SK-MEL-5 (cell line): ENCODE results near the gene CEP76. TPM values are rescaled to one million over a fixed set of nuclear protein-coding genes. Genes with fewer than 3 reads are reported as not detected.
"Not testable (repeated sequence)": the region's sequence is repeated elsewhere in the genome, so short reads cannot be mapped to it uniquely, and the experiment has no call there.

Experiments used
- DNase-seq: peaks from one replicate; pipeline ENCODE4 v3.0.0-alpha.2; 2016; ENCODE audit warnings: low read depth, low spot score
- in situ Hi-C: cut with HindIII; loops from 2 replicates; pipeline ENCODE4 v1.10.0; 2016; ENCODE audit warnings: low sequenced_read_pairs, high pct_unique_total_duplicates, low pct_unique_long_range_greater_than_20kb
- total RNA-seq: library from RNA; depleted of rRNA; stranded (reverse); fragments of >200 nt; shearing (Covaris generic); gene quantifications from 2 replicates; pipeline ENCODE4 v1.2.3, GENCODE V29; 2014

The CEP76 gene
- total RNA-seq, 1 experiment from 2014 or later: 12.6 TPM

DNA sequence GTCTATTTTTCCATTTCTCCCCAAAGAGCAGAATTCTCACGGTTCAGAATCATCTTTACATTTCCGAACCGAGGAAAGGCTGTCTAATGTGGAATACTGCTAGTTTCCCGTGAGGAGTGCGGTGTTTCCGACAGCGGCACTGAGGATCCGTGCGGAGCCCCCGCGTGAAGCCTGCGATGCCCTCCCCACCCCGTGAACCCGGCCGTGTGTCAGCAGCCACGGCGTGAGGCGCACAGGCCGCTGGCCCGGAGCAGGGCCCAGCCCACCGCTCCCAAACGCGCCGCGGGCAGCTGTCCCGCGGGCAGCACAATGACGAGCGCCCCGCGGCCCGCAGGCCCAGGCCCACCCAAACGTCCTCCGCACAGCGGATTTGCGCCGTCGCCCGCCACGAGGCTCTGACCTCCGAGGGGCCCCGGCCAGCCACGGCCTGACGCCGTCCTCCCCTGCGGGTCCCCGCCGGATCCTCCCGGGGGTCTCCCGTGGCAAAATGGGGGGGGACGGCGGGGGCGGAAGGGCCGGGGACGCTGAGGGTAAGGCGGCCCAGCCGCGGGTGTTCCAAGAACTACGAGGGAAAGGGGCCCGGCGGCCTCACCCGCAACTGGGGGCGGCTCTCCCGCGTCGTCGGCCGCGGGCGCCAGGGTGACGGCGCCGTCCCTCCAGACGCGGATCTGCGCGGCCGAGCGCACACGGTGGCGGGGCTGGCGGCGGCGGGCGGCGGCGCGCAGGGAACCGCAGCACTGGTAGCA lies 45.4 kb downstream of the CEP76 start:
- no peak for DNase-seq
- in situ Hi-C loops: no loop called here

DNA sequence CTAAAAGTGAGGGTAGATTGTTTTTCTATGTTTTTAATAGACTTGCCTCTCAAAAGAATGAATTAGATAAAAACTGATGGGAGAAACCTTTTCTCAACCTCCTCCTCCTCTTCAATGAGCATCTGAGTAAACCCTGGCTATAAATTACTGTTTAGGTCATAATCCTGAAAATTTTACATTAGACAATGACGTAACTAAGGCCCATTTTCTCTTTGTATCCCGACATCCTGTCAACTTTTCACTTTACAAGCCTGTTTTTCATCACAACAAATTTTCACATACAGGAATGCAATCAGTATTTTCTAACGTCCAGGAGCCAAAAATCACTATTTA lies 46.0 kb downstream of the CEP76 start:
- no peak for DNase-seq
- in situ Hi-C loops: no loop called here

DNA sequence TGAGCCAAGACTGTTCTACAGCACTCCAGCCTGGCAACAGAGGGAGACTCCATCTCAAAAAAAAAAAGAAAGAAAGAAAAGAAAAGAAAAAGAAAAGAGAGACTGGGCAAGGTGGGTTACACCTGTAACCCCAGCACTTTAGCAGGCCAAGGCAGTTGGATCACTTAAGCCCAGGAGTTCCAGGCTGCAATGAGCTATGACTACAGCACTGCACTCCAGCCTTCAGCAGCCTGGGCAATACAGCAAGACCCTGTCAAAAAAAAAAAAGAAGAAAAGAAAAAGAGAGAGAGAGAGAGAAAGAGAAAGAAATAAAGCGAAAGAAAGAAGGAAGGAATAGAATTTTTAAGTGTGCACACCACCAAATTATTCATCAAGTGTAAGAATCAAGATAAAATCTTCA lies 47.6 kb downstream of the CEP76 start:
- in situ Hi-C loops: no loop called here
- DNase-seq: no peak

DNA sequence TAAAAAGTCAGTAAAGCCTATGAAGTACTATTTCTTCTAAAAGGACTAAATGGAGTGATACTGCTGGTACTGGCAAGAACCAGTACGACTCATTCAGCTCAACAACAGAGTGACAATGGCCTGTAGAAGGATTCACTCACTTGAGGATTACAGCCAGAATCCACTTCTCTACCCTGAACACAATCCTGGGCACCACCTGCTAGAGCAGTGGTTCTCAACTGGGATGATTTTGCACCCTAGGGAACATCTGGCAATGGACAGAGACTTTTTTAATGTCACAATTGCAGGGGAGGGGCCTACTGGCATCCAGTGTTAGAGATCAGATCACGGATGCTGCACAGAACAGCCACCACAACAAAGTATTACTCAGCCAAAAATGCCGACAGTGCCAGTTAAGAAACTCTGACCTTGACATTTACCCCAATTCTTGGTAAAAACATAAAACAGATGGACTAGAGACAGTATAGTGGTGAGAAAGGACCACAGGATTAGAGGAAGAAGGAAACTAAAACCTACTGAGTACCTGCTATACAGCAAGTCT lies 49.6 kb downstream of the CEP76 start:
- in situ Hi-C loops: no loop called here
- no peak for DNase-seq

DNA sequence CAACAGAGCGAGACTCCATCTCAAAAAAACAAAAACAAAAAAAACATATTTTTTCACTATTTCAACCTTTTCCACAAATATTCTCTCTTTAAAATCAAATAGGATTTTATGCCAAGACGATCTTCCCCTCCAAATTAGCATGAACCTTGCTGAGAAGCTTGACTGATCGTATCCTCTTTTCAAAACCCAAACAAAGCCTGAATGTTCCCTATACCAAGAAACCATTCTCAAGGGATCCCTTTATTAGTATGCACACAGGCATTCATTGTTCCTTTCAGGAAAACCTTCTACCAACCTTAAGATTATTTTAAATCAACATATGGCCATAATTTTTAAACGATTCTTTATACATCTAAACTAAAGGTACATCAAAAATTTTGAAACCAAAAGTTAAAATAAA lies 50.9 kb downstream of the CEP76 start:
- in situ Hi-C loops: no loop called here
- DNase-seq: peak; percentile 88

DNA sequence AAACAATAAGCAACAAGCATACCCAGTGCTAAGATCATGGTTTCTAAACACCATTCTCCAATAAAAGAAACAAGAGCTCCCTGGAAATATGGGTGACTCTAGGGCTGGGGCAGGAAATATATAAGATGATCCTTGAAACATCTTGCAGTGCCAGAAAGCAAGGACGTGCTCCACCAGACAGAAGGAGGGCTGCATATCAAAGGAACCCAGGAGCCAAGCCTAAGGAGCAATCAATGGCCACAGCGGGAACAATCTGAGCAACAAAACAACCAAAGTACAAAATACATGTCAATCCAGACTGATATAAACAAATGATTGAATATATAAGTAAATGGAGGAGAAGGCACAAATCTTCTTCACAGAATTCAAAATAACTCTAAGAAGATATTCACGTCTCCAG lies 54.8 kb downstream of the CEP76 start:
- DNase-seq: no peak
- in situ Hi-C loops: no loop called here

DNA sequence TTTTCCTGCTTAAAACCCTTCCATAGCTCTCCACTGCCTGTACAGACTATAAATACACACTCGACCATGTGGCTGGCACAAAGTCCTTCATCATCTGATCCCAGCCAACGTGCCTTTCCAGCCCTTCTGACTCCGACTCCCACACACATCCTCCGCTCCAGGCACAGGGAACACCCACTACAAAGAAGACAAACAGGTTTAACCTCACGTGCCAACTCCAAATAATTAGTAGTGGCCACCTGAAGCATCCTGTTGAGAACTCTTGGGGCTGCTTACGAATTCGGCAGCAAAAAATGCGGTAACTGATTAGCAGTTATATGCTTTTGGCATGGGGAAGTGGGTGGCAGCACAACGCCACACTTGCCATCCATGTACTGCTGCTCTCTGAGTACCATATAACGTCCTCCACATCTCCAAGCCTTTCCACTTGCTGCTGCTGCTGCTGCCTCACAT lies 56.7 kb downstream of the CEP76 start:
- in situ Hi-C loops: no loop called here
- peak; percentile 91 for DNase-seq

DNA sequence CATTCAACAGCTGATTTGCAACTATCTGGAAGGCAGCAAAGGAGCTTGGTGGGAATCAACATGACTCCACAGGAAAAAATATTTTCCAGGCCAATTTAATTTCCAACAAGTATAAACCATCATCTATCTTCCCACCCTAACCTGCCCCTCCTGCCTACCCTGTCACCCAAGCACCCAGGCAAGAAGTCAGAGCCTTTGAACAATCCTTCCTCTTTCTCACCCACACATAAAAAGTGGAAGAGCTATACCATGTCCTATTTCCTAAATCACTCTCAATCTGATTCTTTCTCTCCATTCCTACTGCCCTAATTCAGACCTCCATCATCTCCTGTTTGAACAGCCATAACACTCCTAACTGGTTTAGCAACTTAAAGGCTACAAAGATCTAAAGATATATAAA lies 57.3 kb downstream of the CEP76 start:
- DNase-seq: no peak
- in situ Hi-C loops: no loop called here

DNA sequence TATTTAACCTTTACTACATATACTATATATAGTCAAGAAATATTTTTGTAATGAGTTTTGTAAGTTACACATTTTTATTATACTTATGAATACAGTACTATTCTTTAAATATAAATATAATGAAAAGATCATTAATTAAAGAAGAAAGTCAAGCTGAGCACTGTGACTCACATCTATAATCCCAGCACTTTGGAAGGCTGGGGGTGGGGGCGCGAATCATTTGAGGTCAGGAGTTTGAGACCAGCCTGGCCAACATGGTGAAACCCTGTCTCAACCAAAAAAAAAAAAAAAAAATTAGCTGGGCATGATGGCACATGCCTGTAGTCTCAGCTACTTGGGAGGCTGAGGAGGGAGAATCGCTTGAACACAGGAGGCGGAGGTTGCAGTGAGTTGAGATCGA lies 58.8 kb downstream of the CEP76 start:
- in situ Hi-C loops, DNase-seq: not testable (repeated sequence)

DNA sequence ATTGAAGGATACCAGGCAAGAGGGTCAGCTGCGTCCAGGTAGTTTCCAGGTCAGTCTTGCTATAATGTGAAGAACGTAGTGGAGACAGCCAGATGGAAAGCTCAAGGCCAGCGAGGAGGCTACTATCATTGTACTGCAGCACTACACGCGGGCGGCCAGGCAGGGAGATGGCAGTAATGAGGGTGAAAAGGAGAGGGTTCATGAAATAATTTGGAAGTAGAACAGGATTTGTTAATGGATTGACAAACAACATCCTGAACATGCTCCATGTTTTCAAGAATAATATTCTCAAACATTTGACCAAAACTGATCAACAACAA lies 61.7 kb downstream of the CEP76 start:
- in situ Hi-C loops: no loop called here

DNA sequence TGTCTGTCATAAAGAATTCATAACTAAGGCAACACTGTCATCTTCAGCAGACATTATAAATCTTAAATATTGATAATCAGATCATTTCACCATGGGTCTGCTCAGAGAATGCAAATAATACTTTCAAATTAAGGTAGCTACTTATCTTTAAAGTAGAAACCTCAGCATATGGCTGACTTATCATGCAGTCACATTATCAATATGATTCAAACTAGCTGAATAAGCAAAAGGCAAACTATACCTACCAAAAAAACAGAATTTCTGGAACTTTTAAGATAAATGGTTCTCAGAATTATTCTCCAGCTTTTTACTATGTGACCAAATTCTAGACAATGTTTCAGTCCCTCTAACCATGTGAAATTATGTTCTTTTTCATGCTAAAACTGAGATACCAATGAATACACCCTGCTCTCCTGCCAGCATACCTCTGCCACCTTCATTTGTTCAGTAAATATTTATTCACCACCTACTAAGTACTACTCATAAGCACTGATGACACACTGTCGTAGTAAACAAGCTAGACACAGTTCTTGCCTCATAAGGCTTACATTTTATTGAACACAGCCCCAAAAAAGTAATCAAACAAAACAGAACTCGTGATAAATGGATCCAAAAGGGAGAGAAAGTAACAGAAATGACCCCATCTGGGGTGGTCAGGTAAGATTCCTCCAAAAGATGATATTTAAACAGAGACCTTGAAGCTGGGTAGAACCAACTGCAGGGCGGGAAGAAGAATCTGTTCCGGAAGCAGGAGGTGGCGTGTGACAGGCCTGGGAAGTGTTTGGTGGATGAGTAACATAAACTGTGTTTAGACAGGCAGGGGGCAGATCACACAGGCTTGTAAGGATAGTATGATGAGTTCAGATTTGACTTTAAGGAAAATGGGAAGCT lies 62.3 kb downstream of the CEP76 start:
- in situ Hi-C loops: no loop called here
- DNase-seq: peak; percentile 75

More for the DNA sequence above, 61.7 kb downstream of the CEP76 start:
- DNase-seq: no peak

DNA sequence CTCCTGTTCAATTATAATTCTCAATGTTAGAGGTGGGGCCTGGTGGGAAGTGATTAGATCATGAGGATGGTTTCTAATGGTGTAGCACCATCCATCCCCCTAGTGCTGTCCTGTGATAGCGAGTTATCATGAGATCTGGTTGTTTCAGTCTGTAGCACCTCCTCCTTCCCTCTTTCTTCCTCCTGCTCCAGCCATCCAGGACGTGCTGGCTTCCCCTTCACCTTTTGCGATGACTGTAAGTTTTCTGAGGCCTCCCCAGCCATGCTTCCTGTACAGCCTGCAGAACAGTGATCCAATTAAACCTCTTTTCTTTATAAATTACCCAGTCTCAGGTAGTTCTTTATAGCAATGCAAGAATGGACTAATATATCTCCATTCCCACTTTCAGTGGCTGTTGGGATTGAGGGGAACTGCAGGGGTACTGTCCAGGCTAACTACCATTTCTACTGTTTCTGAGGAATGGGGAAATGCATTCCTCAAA lies 63.8 kb downstream of the CEP76 start:
- in situ Hi-C loops: no loop called here
- no peak for DNase-seq

DNA sequence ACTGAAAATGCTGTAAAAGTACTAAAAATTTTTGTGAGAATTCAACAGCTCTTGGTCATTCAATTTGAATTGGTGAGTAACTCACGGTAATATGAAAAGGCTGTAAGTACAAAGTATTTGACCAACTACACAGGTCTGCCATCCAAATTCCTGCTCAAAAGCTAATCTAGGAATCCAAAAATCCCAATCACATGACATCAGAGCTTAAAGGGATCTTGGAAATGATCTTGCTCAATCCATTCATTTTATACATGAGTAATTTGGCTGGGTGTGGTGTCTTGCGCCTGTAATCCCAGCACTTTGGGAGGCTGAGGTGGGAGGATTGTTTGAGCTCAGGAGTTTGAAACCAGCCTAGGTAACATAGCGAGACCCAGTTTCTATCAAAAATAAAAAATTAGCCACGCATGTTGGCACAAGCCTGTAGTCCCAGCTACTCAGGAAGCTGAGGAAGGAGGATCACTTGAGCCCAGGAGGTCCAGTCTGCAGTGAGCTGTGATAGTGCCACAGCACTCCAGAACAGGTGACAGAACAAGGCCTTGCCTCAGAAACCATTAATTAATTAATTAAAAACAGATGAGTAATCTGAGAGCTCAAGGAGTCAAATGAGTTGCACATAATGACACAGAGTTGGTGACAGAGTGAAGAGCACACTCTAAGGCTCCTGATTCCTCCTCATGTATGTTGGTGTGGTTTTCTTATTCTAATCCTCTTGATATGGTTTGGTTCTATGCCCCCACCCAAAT lies 64.5 kb downstream of the CEP76 start:
- DNase-seq: no peak
- in situ Hi-C loops: no loop called here

DNA sequence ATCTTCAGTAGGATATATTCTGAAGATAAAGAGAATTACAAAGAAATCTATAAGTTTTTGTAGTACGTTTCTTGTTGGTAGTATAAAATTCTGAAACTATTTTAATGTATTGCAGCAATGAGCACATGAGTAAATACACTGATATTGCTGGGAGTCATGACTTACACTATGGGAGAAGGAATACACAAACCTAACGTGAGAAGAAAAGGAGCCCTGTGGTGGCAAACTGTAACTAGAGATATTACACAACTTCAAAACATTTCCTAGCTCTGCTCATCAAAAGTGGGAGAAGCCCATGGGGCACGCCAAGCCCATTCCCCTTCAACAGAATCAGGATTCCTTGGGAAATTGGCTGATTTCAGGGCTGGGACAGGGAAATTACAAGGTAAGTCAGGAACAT lies 65.1 kb downstream of the CEP76 start:
- peak; percentile 46 for DNase-seq
- in situ Hi-C loops: no loop called here

DNA sequence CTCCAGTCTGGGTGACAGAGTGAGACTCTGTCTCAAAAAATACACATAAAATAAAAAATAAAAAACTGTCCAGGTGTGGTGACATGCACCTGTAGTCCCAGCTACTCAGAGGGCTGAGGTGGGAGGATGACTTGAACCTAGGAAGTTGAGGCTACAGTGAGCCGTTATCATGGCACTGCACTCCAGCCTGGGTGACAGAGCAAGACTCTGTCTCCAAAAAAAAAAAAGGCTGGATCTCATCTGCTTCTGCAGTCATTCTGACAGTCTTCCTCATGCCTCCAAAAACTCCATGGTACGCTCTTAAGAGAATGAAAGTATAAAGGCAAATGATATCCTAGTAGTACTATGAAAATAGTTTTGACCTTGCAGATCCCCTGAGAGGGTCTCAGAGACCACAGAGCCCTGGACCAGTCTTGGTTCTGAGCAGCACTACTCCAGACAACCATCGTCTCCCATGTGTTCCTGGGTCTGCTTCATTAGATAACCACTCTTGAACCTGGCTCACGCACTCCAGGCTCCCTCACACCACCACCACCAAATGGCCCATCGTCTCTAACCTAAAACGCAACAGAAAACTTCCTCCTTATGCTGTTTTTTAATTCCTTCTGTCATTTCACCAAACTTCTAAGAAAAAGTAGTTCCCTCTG lies 70.6 kb downstream of the CEP76 start:
- no peak for DNase-seq
- in situ Hi-C loops: no loop called here

DNA sequence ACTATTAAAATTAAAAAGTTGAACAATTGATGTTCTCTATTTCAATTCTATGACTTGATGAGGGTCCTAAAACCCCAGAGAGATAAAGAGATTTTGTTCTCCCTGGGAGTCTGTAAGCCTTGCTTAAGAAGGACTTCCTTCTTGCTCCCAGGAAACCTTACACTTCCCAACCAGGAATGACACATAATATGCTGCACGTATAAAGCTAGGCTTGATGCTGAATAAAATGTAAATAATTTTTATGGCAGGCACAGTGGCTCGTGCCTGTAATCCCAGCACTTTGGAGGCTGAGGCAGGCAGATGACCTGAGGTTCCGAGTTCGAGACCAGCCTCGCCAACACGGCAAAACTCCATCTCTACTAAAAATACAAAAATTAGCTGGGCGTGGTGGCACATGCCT lies 72.4 kb downstream of the CEP76 start:
- in situ Hi-C loops: no loop called here
- DNase-seq: no peak
